OCI-LY1 (cell line): ENCODE data around the gene FBXL22.

Experiments used
- H2AFZ ChIP-seq: fragments of 200-600 bp; sonication (generic), shearing (Covaris generic); 2 replicates; pipeline ENCODE4 v1.6.0; 2014; ENCODE audit warnings: antibody characterized with exemption, mild to moderate bottlenecking, low read length
- H3F3A ChIP-seq: fragments of 200-600 bp; sonication (generic), shearing (Covaris generic); 2 replicates; pipeline ENCODE4 v1.6.0; 2014; ENCODE audit warnings: mild to moderate bottlenecking, antibody characterized with exemption, low read length, moderate library complexity; ENCODE audit not compliant: insufficient read depth
- H3K27ac ChIP-seq: fragments of 200-600 bp; sonication (generic); 2 replicates; pipeline ENCODE4 v1.5.1; 2014; ENCODE audit warnings: low read length, mixed run types, mild to moderate bottlenecking, low read depth; ENCODE audit not compliant: poor library complexity, severe bottlenecking
- H3K27me3 ChIP-seq: fragments of 200-600 bp; sonication (generic); 2 replicates; pipeline ENCODE4 v1.6.0; 2014; ENCODE audit warnings: antibody characterized with exemption, mild to moderate bottlenecking, low read length, moderate library complexity; ENCODE audit not compliant: insufficient read depth
- H3K36me3 ChIP-seq: fragments of 200-600 bp; sonication (generic); 2 replicates; pipeline ENCODE4 v1.6.1; 2014; ENCODE audit warnings: mild to moderate bottlenecking, antibody characterized with exemption, low read length, moderate library complexity, mixed read lengths; ENCODE audit not compliant: insufficient read depth
- H3K4me1 ChIP-seq: fragments of 200-600 bp; sonication (generic); 2 replicates; pipeline ENCODE4 v1.5.1; 2014; ENCODE audit warnings: mild to moderate bottlenecking, low read length, moderate library complexity; ENCODE audit not compliant: insufficient read depth, severe bottlenecking
- H3K4me2 ChIP-seq: fragments of 200-600 bp; sonication (generic), shearing (Covaris generic); 2 replicates; pipeline ENCODE4 v1.6.1; 2014; ENCODE audit warnings: low read length
- H3K4me3 ChIP-seq: fragments of 200-600 bp; sonication (generic); 2 replicates; pipeline ENCODE4 v1.5.1; 2014; ENCODE audit warnings: low read length, low read depth, mild to moderate bottlenecking, mixed read lengths; ENCODE audit not compliant: poor library complexity, severe bottlenecking
- H3K79me2 ChIP-seq: fragments of 200-600 bp; shearing (Covaris generic); 2 replicates; pipeline ENCODE4 v1.6.1; 2016; ENCODE audit warnings: mixed run types, low read length, mixed read lengths; ENCODE audit not compliant: insufficient read depth
- H3K9ac ChIP-seq: fragments of 200-600 bp; sonication (generic), shearing (Covaris generic); 2 replicates; pipeline ENCODE4 v1.6.1; 2014; ENCODE audit warnings: mild to moderate bottlenecking, low read length, mixed read lengths
- H3K9me2 ChIP-seq: fragments of 200-600 bp; sonication (generic), shearing (Covaris generic); 2 replicates; pipeline ENCODE4 v1.6.1; 2014; ENCODE audit warnings: low read depth, mild to moderate bottlenecking, low read length, mixed read lengths
- H3K9me3 ChIP-seq: fragments of 200-600 bp; shearing (Covaris generic); 2 replicates; pipeline ENCODE4 v1.6.1; 2014; ENCODE audit warnings: low read length, mixed read lengths
- H4K20me1 ChIP-seq: fragments of 200-600 bp; sonication (generic), shearing (Covaris generic); 2 replicates; pipeline ENCODE4 v1.6.0; 2016; ENCODE audit warnings: mild to moderate bottlenecking, low read length; ENCODE audit not compliant: insufficient read depth
- CTCF ChIP-seq: fragments of 200-600 bp; sonication (generic), shearing (Covaris generic); IDR thresholded peaks from 2 replicates; pipeline ENCODE4 v1.5.1; 2017; ENCODE audit warnings: mild to moderate bottlenecking, antibody characterized with exemption, low read length, moderate library complexity, mixed read lengths
- EZH2 ChIP-seq: fragments of 200-600 bp; sonication (generic), shearing (Covaris generic); IDR thresholded peaks from 2 replicates; pipeline ENCODE4 v1.8.0; 2017; ENCODE audit warnings: borderline replicate concordance, mixed run types, mild to moderate bottlenecking, antibody characterized with exemption, low read length, moderate library complexity, mixed read lengths

FBXL22 gene

GRCh38 chr15:63609448-63609847 lies 12.3 kb downstream of the FBXL22 start:
- no peaks in the 10 kb centered on the region for H3F3A ChIP-seq
- no peak overlapping the region for H3K27ac ChIP-seq
- H3K4me3 ChIP-seq: no peak overlapping the region
- H3K79me2 ChIP-seq: no peaks in the 10 kb centered on the region
- H3K36me3 ChIP-seq: peaks cover 39% of the 10 kb centered on the region; the same call in 1 of the 2 replicates
- no peak overlapping the region for H3K9ac ChIP-seq
- H3K9me3 ChIP-seq: no peaks in the 10 kb centered on the region
- H3K4me2 ChIP-seq: no peak overlapping the region
- H3K9me2 ChIP-seq: no peaks in the 10 kb centered on the region
- H3K27me3 ChIP-seq: no peaks in the 10 kb centered on the region
- H4K20me1 ChIP-seq: no peaks in the 10 kb centered on the region
- peaks cover 27% of the 10 kb centered on the region for H3K4me1 ChIP-seq
- TF ChIP-seq EZH2 (no peak), CTCF (no peak)
- no peak overlapping the region for H2AFZ ChIP-seq

GRCh38 chr15:63610209-63610841 lies 13.1 kb downstream of the FBXL22 start:
- peaks cover 47% of the 10 kb centered on the region for H3K36me3 ChIP-seq
- H3K9me3 ChIP-seq: no peaks in the 10 kb centered on the region
- H3K4me3 ChIP-seq: no peak overlapping the region
- H3K79me2 ChIP-seq: no peaks in the 10 kb centered on the region
- peak overlapping the region; percentile 9; the same call in 1 of the 2 replicates for H3K9ac ChIP-seq
- H3F3A ChIP-seq: no peaks in the 10 kb centered on the region
- no peak overlapping the region for H2AFZ ChIP-seq
- peaks cover 27% of the 10 kb centered on the region for H3K4me1 ChIP-seq
- TF ChIP-seq CTCF (peak; percentile 90), EZH2 (no peak)
- H3K27me3 ChIP-seq: no peaks in the 10 kb centered on the region
- H3K4me2 ChIP-seq: peak overlapping the region; percentile 14; the same call in 1 of the 2 replicates
- no peaks in the 10 kb centered on the region for H3K9me2 ChIP-seq
- peak overlapping the region; percentile 50 for H3K27ac ChIP-seq
- no peaks in the 10 kb centered on the region for H4K20me1 ChIP-seq

GRCh38 chr15:63611177-63611576 lies 14.0 kb downstream of the FBXL22 start:
- Histone ChIP-seq H3K9me2 (no peaks in the 10 kb centered on the region), H3K27ac (peak overlapping the region; percentile 50), H3K36me3 (peaks cover 55% of the 10 kb centered on the region), H3K4me2 (no peak overlapping the region), H3F3A (no peaks in the 10 kb centered on the region), H3K4me1 (peaks cover 19% of the 10 kb centered on the region), H3K9me3 (no peaks in the 10 kb centered on the region), H3K9ac (no peak overlapping the region; the same call in 1 of the 2 replicates), H3K27me3 (no peaks in the 10 kb centered on the region), H3K4me3 (no peak overlapping the region), H3K79me2 (no peaks in the 10 kb centered on the region), H2AFZ (no peak overlapping the region), H4K20me1 (no peaks in the 10 kb centered on the region)
- TF ChIP-seq CTCF (no peak), EZH2 (no peak)
